Measurements from ENCODE around the gene TOX2.
A peak's percentile ranks its signal among the peaks of the same experiment; 100 is the strongest.

TOX2 gene

GRCh38 chr20:43961541-43962471 is 47.2 kb downstream of the TOX2 start:
- DNase-seq (ENCODE audit: insufficient read length, low spot score) = no peak
- no peak for FAIRE-seq
- no peak for TF ChIP-seq POLR2A (IDR thresholded peaks at IDR 0.05; ENCODE audit: low read depth, low read length)
- no peak for TF ChIP-seq SPI1 (IDR thresholded peaks at IDR 0.05; ENCODE audit: low read depth, low read length)
- TF ChIP-seq PAX5 (IDR thresholded peaks at IDR 0.05; ENCODE audit: insufficient read depth, low read length, severe bottlenecking) = no peak
- no peak for TF ChIP-seq POLR2AphosphoS5 (IDR thresholded peaks at IDR 0.05; ENCODE audit: low read depth, low read length)
- TF ChIP-seq POU2F2 (IDR thresholded peaks at IDR 0.05; ENCODE audit: low read depth, low read length) = no peak
- no peak for TF ChIP-seq TAF1 (IDR thresholded peaks at IDR 0.05; ENCODE audit: low read depth, low read length)

GRCh38 chr20:43962530-43962929 is 47.9 kb downstream of the TOX2 start:
- no peak for TF ChIP-seq PAX5 (IDR thresholded peaks at IDR 0.05; ENCODE audit: insufficient read depth, low read length, severe bottlenecking)
- no peak for TF ChIP-seq POLR2AphosphoS5 (IDR thresholded peaks at IDR 0.05; ENCODE audit: low read depth, low read length)
- TF ChIP-seq TAF1 (IDR thresholded peaks at IDR 0.05; ENCODE audit: low read depth, low read length) = no peak
- no peak for TF ChIP-seq SPI1 (IDR thresholded peaks at IDR 0.05; ENCODE audit: low read depth, low read length)
- TF ChIP-seq POU2F2 (IDR thresholded peaks at IDR 0.05; ENCODE audit: low read depth, low read length) = no peak
- no peak for TF ChIP-seq POLR2A (IDR thresholded peaks at IDR 0.05; ENCODE audit: low read depth, low read length)
- FAIRE-seq (no peak), DNase-seq (ENCODE audit: insufficient read length, low spot score) (no peak)

GRCh38 chr20:43963233-43963632 is 48.6 kb downstream of the TOX2 start:
- TF ChIP-seq SPI1 (IDR thresholded peaks at IDR 0.05; ENCODE audit: low read depth, low read length) (no peak), POU2F2 (IDR thresholded peaks at IDR 0.05; ENCODE audit: low read depth, low read length) (no peak), TAF1 (IDR thresholded peaks at IDR 0.05; ENCODE audit: low read depth, low read length) (no peak), POLR2A (IDR thresholded peaks at IDR 0.05; ENCODE audit: low read depth, low read length) (no peak), PAX5 (IDR thresholded peaks at IDR 0.05; ENCODE audit: insufficient read depth, low read length, severe bottlenecking) (no peak), POLR2AphosphoS5 (IDR thresholded peaks at IDR 0.05; ENCODE audit: low read depth, low read length) (no peak)
- no peak for FAIRE-seq
- DNase-seq (ENCODE audit: insufficient read length, low spot score) = no peak

- TF ChIP-seq POLR2AphosphoS5 (IDR thresholded peaks at IDR 0.05; ENCODE audit: low read depth, low read length) (no peak), PAX5 (IDR thresholded peaks at IDR 0.05; ENCODE audit: insufficient read depth, low read length, severe bottlenecking) (no peak)
- DNase-seq (ENCODE audit: insufficient read length, low spot score) = no peak
- peak; percentile 89 for FAIRE-seq
These were observed 49.5 kb downstream of the TOX2 start for GRCh38 chr20:43963872-43964791.

GRCh38 chr20:43968341-43969000 is 53.8 kb downstream of the TOX2 start:
- no peak for TF ChIP-seq PAX5 (IDR thresholded peaks at IDR 0.05; ENCODE audit: insufficient read depth, low read length, severe bottlenecking)
- no peak for TF ChIP-seq POU2F2 (IDR thresholded peaks at IDR 0.05; ENCODE audit: low read depth, low read length)
- no peak for TF ChIP-seq POLR2AphosphoS5 (IDR thresholded peaks at IDR 0.05; ENCODE audit: low read depth, low read length)
- no peak for TF ChIP-seq POLR2A (IDR thresholded peaks at IDR 0.05; ENCODE audit: low read depth, low read length)
- TF ChIP-seq TAF1 (IDR thresholded peaks at IDR 0.05; ENCODE audit: low read depth, low read length) = no peak
- TF ChIP-seq SPI1 (IDR thresholded peaks at IDR 0.05; ENCODE audit: low read depth, low read length) = no peak
- DNase-seq (ENCODE audit: insufficient read length, low spot score) = no peak
- FAIRE-seq = no peak

GRCh38 chr20:43969028-43969447 is 54.4 kb downstream of the TOX2 start:
- no peak for TF ChIP-seq POU2F2 (IDR thresholded peaks at IDR 0.05; ENCODE audit: low read depth, low read length)
- no peak for TF ChIP-seq POLR2A (IDR thresholded peaks at IDR 0.05; ENCODE audit: low read depth, low read length)
- no peak for TF ChIP-seq TAF1 (IDR thresholded peaks at IDR 0.05; ENCODE audit: low read depth, low read length)
- TF ChIP-seq SPI1 (IDR thresholded peaks at IDR 0.05; ENCODE audit: low read depth, low read length) = no peak
- TF ChIP-seq PAX5 (IDR thresholded peaks at IDR 0.05; ENCODE audit: insufficient read depth, low read length, severe bottlenecking) = no peak
- no peak for TF ChIP-seq POLR2AphosphoS5 (IDR thresholded peaks at IDR 0.05; ENCODE audit: low read depth, low read length)
- DNase-seq (ENCODE audit: insufficient read length, low spot score) = no peak
- no peak for FAIRE-seq

- TF ChIP-seq PAX5 (IDR thresholded peaks at IDR 0.05; ENCODE audit: insufficient read depth, low read length, severe bottlenecking) (no peak), POLR2A (IDR thresholded peaks at IDR 0.05; ENCODE audit: low read depth, low read length) (no peak), POU2F2 (IDR thresholded peaks at IDR 0.05; ENCODE audit: low read depth, low read length) (no peak), SPI1 (IDR thresholded peaks at IDR 0.05; ENCODE audit: low read depth, low read length) (no peak), POLR2AphosphoS5 (IDR thresholded peaks at IDR 0.05; ENCODE audit: low read depth, low read length) (no peak), TAF1 (IDR thresholded peaks at IDR 0.05; ENCODE audit: low read depth, low read length) (no peak)
- FAIRE-seq (no peak), DNase-seq (ENCODE audit: insufficient read length, low spot score) (no peak)
These were observed 55.0 kb downstream of the TOX2 start for GRCh38 chr20:43969501-43970182.

- FAIRE-seq (no peak), DNase-seq (ENCODE audit: insufficient read length, low spot score) (no peak)
- no peak for TF ChIP-seq POLR2A (IDR thresholded peaks at IDR 0.05; ENCODE audit: low read depth, low read length)
- no peak for TF ChIP-seq PAX5 (IDR thresholded peaks at IDR 0.05; ENCODE audit: insufficient read depth, low read length, severe bottlenecking)
- no peak for TF ChIP-seq SPI1 (IDR thresholded peaks at IDR 0.05; ENCODE audit: low read depth, low read length)
- no peak for TF ChIP-seq POLR2AphosphoS5 (IDR thresholded peaks at IDR 0.05; ENCODE audit: low read depth, low read length)
- no peak for TF ChIP-seq TAF1 (IDR thresholded peaks at IDR 0.05; ENCODE audit: low read depth, low read length)
- no peak for TF ChIP-seq POU2F2 (IDR thresholded peaks at IDR 0.05; ENCODE audit: low read depth, low read length)
These were observed 56.6 kb downstream of the TOX2 start for GRCh38 chr20:43971267-43971666.

All from GM12891 (cell line).